ENCODE measurements around the gene TMEM229B. TPM values are rescaled to one million over a fixed set of nuclear protein-coding genes. Genes with fewer than 3 reads are reported as not detected.

Gene TMEM229B
- total RNA-seq, 1 experiment from 2014 or later, result 0.71 TPM

DNA sequence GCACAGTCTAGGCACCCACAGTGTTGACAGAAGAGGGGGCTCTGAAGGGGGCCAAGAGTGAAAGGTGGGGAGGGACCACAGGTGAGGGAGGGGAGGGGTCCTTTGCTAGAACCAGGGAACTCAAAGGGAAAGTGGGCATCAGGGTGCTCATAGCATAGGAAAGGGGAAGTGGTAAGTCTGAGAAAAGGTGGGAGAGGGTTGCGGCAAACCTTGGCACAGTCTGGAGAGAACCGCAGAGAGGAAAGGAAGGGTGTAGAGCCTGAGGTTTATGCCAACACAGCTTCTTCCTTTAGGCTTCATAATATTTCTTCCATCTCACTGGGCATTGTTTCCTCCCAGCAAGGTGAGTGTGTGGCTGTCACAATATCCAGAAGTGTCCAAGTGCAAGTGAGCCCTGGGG is 65.1 kb downstream of the TMEM229B start:
- POLR2A ChIA-PET, result interaction anchor here (0.8 kb wide), 1 partner anchor 12 kb away, joined by 3 read pairs; no protein-coding TSS in a partner anchor

DNA sequence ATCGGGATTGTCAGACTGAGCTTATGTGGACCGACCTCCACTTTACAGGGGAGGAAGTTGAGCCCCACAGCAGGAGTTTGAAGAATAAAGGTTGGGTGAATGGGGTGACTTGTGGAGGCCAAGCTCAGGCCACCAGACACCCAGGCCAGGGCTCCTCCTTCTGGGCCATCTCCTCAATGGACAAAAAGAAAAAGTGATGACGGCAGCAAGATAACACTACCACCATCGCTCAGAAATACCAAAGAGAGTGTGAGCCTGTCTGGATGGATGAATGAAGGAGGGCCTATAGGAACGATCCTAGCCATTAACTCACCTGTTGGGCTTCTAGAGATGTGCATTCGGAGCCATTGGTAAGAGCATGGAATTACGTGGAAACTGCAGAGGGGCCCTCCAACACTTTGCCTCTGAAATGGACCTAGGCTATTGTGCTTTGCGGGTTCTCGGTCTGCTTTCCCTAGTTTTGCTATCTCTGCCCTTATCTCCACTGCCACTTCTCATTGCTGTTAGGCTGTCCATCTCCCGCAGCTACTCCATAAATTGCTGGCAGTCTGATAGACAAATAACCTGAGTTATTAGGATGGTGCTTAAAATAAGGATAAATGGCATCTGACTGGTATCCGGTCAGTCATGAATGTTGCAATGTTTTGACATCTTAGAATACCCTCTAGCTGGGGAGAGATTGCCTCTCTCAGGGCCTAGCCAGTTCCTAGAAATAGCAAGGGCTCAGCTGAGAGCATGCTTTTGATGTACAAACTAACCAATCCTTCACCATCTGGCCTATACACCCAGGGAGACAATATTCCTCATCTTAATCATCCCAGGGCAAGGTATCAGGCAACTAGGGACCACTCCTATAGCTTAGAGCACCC is 66.9 kb downstream of the TMEM229B start:
- ChIA-PET RAD21 (ENCODE audit: low non-redundant PET in 1 of 2, low total read pairs in 2 of 2, uncharacterized antibody in 2 of 2, unreplicated experiment in 2 of 2) (no interaction called here), CTCF (interaction anchor here (1.2 kb wide), 1 partner anchor 283 kb away, joined by 3 read pairs; no protein-coding TSS in a partner anchor), POLR2A (no interaction called here)
- Histone ChIP-seq H2AFZ (ENCODE audit: low read depth, low read length, poor library complexity, severe bottlenecking) (no peak overlapping the region), H3K4me2 (ENCODE audit: low read length) (no peak overlapping the region), H3K4me3 (replicated peaks in 1 of 2; ENCODE audit: low read depth in 1 of 2, low read length in 2 of 2) (no peak overlapping the region), H3K9me3 (ENCODE audit: control insufficient read depth in 1 of 2, insufficient read depth in 1 of 2, low read depth in 1 of 2, low read length in 2 of 2) (no peaks in the 10 kb centered on the region), H3K9ac (ENCODE audit: low read length) (no peak overlapping the region), H3K4me1 (ENCODE audit: control insufficient read depth in 1 of 2, insufficient read depth in 2 of 2, low read length in 2 of 2) (peaks cover 9 to 25% of the 10 kb centered on the region in 2 experiments), H3K9me2 (ENCODE audit: insufficient read depth) (no peaks in the 10 kb centered on the region), H3K36me3 (ENCODE audit: control insufficient read depth in 1 of 2, insufficient read depth in 2 of 2, low read length in 2 of 2) (no peaks in the 10 kb centered on the region), H3K27ac (ENCODE audit: low read depth, low read length) (no peak overlapping the region), H4K20me1 (ENCODE audit: insufficient read depth) (no peaks in the 10 kb centered on the region), H3K27me3 (ENCODE audit: insufficient read depth, low read length) (no peaks in the 10 kb centered on the region), H3K79me2 (ENCODE audit: insufficient read depth, low read length) (no peaks in the 10 kb centered on the region)
- BruUV-seq (replicated peaks), result no TSS peak
- no peak for ATAC-seq
- DNase-seq (ENCODE audit: low read depth, low spot score), result no peak
- intact Hi-C loops (cut with micrococcal nuclease), result no loop called here
- no peak for TF ChIP-seq ZFX (IDR thresholded peaks at IDR 0.05)
- no peak for TF ChIP-seq POLR2AphosphoS5 (IDR thresholded peaks at IDR 0.05; ENCODE audit: low read depth, low read length)
- TF ChIP-seq CEBPB (IDR thresholded peaks at IDR 0.05; ENCODE audit: low read depth), result no peak
- no peak for TF ChIP-seq ELF1 (IDR thresholded peaks at IDR 0.05; ENCODE audit: borderline replicate concordance, low read depth)
- TF ChIP-seq, protein P1, sequence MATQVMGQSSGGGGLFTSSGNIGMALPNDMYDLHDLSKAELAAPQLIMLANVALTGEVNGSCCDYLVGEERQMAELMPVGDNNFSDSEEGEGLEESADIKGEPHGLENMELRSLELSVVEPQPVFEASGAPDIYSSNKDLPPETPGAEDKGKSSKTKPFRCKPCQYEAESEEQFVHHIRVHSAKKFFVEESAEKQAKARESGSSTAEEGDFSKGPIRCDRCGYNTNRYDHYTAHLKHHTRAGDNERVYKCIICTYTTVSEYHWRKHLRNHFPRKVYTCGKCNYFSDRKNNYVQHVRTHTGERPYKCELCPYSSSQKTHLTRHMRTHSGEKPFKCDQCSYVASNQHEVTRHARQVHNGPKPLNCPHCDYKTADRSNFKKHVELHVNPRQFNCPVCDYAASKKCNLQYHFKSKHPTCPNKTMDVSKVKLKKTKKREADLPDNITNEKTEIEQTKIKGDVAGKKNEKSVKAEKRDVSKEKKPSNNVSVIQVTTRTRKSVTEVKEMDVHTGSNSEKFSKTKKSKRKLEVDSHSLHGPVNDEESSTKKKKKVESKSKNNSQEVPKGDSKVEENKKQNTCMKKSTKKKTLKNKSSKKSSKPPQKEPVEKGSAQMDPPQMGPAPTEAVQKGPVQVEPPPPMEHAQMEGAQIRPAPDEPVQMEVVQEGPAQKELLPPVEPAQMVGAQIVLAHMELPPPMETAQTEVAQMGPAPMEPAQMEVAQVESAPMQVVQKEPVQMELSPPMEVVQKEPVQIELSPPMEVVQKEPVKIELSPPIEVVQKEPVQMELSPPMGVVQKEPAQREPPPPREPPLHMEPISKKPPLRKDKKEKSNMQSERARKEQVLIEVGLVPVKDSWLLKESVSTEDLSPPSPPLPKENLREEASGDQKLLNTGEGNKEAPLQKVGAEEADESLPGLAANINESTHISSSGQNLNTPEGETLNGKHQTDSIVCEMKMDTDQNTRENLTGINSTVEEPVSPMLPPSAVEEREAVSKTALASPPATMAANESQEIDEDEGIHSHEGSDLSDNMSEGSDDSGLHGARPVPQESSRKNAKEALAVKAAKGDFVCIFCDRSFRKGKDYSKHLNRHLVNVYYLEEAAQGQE (IDR thresholded peaks at IDR 0.05; ENCODE audit: low read depth), result no peak
- no peak for TF ChIP-seq YY1 (IDR thresholded peaks at IDR 0.05; ENCODE audit: extremely low read depth, insufficient replicate concordance, low read depth, low read length)
- no peak for TF ChIP-seq EGR1 (IDR thresholded peaks at IDR 0.05; ENCODE audit: low read depth)
- no peak for TF ChIP-seq ZNF274 (IDR thresholded peaks at IDR 0.05; ENCODE audit: low read depth, low read length)
- TF ChIP-seq EZH2phosphoT487 (IDR thresholded peaks at IDR 0.05; ENCODE audit: borderline replicate concordance), result no peak
- no peak for TF ChIP-seq RAD21 (IDR thresholded peaks at IDR 0.05; ENCODE audit: low read depth)
- TF ChIP-seq, protein P2, sequence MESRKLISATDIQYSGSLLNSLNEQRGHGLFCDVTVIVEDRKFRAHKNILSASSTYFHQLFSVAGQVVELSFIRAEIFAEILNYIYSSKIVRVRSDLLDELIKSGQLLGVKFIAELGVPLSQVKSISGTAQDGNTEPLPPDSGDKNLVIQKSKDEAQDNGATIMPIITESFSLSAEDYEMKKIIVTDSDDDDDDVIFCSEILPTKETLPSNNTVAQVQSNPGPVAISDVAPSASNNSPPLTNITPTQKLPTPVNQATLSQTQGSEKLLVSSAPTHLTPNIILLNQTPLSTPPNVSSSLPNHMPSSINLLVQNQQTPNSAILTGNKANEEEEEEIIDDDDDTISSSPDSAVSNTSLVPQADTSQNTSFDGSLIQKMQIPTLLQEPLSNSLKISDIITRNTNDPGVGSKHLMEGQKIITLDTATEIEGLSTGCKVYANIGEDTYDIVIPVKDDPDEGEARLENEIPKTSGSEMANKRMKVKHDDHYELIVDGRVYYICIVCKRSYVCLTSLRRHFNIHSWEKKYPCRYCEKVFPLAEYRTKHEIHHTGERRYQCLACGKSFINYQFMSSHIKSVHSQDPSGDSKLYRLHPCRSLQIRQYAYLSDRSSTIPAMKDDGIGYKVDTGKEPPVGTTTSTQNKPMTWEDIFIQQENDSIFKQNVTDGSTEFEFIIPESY (IDR thresholded peaks at IDR 0.05; ENCODE audit: extremely low read depth, insufficient replicate concordance, low read length), result no peak
- TF ChIP-seq POLR2A (IDR thresholded peaks at IDR 0.05; ENCODE audit: borderline replicate concordance, extremely low read depth, insufficient read depth, insufficient read length), result no peak
- TF ChIP-seq, protein P3, sequence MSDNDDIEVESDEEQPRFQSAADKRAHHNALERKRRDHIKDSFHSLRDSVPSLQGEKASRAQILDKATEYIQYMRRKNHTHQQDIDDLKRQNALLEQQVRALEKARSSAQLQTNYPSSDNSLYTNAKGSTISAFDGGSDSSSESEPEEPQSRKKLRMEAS (IDR thresholded peaks at IDR 0.05), result no peak
- no peak for TF ChIP-seq SRF (IDR thresholded peaks at IDR 0.05; ENCODE audit: low read depth)

More for the DNA sequence above, 65.1 kb downstream of the TMEM229B start:
- no peaks in the 10 kb centered on the region for H4K20me1 ChIP-seq (ENCODE audit: insufficient read depth)
- RAD21 ChIA-PET (ENCODE audit: low non-redundant PET in 1 of 2, low total read pairs in 2 of 2, uncharacterized antibody in 2 of 2, unreplicated experiment in 2 of 2), result no interaction called here
- H2AFZ ChIP-seq (ENCODE audit: low read depth, low read length, poor library complexity, severe bottlenecking), result no peak overlapping the region
- H3K4me1 ChIP-seq (ENCODE audit: control insufficient read depth in 1 of 2, insufficient read depth in 2 of 2, low read length in 2 of 2), result peaks cover 10 to 37% of the 10 kb centered on the region in 2 experiments
- no peaks in the 10 kb centered on the region for H3K36me3 ChIP-seq (ENCODE audit: control insufficient read depth in 1 of 2, insufficient read depth in 2 of 2, low read length in 2 of 2)
- no peaks in the 10 kb centered on the region for H3K9me3 ChIP-seq (ENCODE audit: control insufficient read depth in 1 of 2, insufficient read depth in 1 of 2, low read depth in 1 of 2, low read length in 2 of 2)
- H3K9ac ChIP-seq (ENCODE audit: low read length), result no peak overlapping the region
- no TSS peak for BruUV-seq (replicated peaks)
- no peak overlapping the region for H3K4me3 ChIP-seq (replicated peaks in 1 of 2; ENCODE audit: low read depth in 1 of 2, low read length in 2 of 2)
- H3K27ac ChIP-seq (ENCODE audit: low read depth, low read length), result no peak overlapping the region
- TF ChIP-seq CEBPB (IDR thresholded peaks at IDR 0.05; ENCODE audit: low read depth), result no peak
- DNase-seq (ENCODE audit: low read depth, low spot score) (no peak), ATAC-seq (no peak)
- CTCF ChIA-PET, result no interaction called here
- H3K9me2 ChIP-seq (ENCODE audit: insufficient read depth), result no peaks in the 10 kb centered on the region
- intact Hi-C loops (cut with micrococcal nuclease), result no loop called here
- no peak overlapping the region for H3K4me2 ChIP-seq (ENCODE audit: low read length)
- no peaks in the 10 kb centered on the region for H3K27me3 ChIP-seq (ENCODE audit: insufficient read depth, low read length)
- H3K79me2 ChIP-seq (ENCODE audit: insufficient read depth, low read length), result no peaks in the 10 kb centered on the region

All from HCT116 (cell line).